D721Med (cell line): Measurements from ENCODE around the gene ENO3.

Source experiments
- DNase-seq: peaks from one replicate; pipeline ENCODE4 v3.0.0; 2011; ENCODE audit warnings: low spot score; ENCODE audit not compliant: insufficient read length
- FAIRE-seq: peaks from 2 replicates; lab custom pipeline; 2011; peaks lifted over from hg19 to GRCh38; lab: Jason Lieb, UNC
- TF ChIP-seq, protein P1 (sequence below): IDR thresholded peaks from 2 replicates; pipeline ENCODE4 v1.5.1; 2012; ENCODE audit warnings: mild to moderate bottlenecking, control low read depth; ENCODE audit not compliant: insufficient read depth; ENCODE audit errors: missing control alignments

The ENO3 gene

DNA sequence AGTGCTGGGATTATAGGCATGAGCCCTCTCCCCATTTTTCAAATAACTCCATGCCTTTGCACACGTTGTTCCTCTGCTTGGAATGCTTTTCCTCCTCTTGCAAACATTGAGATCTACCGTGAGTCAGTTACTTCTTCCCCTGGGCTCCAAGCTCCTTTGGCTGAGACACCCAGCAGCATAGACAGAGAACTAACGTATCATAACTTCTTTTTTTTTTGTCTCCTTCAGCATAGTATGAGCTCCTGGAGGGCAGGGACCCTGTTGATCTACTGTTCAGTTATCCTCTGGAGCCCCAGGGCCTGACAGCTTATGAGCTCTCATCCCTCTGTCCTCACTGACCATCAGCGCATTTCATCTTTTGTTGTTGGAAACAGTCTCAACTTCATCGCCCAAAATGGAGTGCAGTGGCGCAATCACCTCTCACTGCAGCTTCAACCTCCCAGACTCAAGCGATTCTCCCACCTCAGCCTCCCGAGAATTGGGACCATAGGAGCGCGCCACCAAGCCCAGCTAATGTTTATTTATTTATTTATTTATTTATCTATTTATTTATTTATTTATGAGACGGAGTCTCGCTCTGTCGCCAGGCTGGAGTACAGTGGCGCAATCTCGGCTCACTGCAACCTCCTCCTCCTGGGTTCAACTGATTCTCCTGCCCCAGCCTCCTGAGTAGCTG is 14.5 kb downstream of the ENO3 start:
- TF ChIP-seq, protein P1, sequence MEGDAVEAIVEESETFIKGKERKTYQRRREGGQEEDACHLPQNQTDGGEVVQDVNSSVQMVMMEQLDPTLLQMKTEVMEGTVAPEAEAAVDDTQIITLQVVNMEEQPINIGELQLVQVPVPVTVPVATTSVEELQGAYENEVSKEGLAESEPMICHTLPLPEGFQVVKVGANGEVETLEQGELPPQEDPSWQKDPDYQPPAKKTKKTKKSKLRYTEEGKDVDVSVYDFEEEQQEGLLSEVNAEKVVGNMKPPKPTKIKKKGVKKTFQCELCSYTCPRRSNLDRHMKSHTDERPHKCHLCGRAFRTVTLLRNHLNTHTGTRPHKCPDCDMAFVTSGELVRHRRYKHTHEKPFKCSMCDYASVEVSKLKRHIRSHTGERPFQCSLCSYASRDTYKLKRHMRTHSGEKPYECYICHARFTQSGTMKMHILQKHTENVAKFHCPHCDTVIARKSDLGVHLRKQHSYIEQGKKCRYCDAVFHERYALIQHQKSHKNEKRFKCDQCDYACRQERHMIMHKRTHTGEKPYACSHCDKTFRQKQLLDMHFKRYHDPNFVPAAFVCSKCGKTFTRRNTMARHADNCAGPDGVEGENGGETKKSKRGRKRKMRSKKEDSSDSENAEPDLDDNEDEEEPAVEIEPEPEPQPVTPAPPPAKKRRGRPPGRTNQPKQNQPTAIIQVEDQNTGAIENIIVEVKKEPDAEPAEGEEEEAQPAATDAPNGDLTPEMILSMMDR = no peak
- DNase-seq = no peak
- FAIRE-seq = no peak

DNA sequence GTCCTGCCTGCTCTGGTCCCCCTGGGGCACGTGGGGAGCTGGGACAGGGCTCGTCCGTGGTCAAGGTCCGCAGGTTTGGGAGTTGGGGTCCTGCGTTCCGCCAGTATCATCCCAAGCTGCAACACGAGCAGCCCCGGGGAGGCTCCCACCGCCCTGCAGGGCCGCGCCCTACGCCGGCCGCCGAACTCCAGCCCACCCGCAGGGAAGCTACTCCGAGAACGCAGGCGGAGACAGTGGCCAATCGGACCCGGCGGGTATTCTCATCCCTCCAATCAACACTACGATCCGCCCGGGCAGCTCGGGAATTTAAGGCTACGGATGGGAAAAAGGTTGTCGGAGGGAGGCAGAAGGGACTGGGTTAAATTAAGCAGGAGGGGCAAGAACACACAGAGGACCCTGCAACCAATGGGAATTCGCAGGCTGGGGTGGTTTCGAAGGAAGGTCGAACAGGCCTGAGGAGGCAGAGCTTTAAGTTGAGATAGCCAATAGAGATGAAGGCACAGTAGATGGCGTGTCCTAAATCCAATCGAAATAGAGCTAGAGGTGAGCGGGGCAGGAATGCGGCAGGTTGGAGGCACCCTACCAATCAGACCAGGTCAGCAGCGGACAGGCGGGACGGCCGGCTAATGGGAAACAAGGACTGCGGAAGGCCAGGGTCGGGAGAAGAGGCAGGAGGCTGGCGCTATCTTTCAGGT is 16.1 kb downstream of the ENO3 start:
- TF ChIP-seq, protein P1 = no peak
- DNase-seq (peak; percentile 86), FAIRE-seq (peak; percentile 91)

DNA sequence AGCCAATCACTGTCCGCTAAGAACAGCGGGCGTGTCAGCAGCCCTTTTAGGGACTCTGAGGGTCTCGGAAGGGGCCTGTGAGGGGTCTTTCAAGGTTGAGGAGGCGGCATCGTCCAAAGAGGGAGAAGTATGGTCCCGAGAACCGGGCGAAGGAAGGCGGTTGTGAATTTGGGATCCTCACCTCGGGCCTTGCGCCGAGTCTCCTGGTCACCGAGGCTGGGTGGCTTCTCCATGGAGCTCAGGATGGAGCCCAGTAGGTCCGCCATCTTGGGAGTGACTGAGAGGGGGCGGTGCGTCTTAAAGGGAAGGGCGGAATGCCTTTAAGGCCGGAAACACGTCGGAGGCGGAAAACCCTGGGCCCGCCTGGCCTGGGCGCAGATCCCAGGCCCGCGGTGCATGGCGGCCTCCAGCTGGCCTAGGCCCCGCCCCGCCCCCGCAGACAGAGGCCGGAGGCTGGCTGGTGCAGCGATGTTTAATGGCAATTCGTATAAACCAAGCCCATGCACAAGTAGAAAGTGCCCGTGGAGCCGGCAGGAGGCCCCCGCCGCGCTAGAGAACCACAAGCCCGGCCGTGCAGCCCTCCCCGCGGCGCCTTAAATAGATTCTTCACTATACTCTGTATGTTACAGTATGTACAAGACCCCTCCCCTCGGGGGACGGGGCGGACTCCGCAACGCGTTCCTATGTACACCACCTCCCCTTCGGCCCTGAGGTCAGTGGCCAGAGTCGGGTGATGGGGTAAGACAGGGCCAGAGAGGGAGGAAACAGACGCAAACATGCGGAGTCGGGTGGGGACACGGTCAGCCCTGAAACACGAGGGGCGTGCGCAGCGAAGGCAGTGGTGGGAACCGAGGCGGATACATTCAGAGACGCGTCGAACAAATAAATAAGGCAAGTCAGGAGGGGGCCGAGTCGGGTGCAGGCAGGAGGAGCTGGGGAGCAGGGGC is 16.9 kb downstream of the ENO3 start, which contains the start of gene SPAG7:
SPAG7 (minus strand) TSS at position 279 of the 947 bp plus-strand sequence; CDS start at position 266, 13 bp downstream.
- DNase-seq (peak; percentile 89), FAIRE-seq (no peak)
- TF ChIP-seq, protein P1 = no peak

DNA sequence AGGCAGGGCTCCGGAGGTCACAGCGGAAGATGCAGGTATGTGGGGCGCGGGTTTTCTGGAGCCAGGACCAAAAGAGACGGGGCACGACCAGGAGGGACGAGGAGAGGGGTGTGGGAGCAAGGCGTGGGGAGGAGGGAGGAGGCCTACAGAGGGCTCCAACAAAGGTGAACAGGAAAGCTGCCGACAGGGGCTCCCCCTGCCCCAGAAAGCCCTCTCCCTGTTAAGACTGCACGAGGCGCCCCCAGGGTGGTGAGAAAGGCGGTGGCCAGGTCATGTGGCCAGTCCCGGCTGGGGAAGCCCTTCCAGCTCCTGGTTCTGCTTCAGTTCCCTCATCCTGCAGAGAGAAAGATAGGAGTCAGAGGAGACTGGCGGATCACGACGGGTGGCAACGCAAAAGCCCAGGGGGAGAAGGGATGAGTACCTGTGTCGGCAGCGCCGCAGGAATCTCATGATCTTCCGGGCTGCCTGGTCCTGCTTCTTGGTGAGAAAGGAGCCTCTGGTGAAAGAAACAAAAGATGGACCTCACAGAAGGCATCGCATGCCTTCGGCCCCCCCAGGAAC is 17.6 kb downstream of the ENO3 start:
- FAIRE-seq (no peak), DNase-seq (no peak)
- TF ChIP-seq, protein P1 = no peak

DNA sequence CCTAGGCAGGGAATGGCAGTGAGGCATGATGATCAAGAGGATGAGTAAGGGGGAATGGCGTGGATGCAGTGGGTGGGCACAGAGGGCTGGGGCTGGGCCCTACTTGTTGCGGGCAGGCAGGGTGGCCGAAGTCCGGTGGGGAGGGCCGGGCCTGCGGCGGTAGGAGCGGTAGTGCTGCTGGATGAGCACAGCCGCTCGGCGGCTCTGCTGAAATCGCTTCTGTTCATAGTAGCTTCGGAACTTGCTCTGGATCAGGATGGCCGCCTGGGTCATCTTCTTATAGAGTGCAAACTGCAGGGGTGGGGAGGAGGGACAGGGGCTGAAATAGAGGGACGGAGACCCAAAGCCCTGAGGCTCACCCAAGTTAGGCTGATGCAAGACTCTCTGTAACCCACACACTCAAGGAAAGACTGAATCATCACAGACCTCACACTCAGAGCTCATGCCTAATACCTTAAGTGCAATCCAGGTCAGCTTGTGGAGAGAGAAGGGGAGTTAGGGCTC is 18.2 kb downstream of the ENO3 start:
- DNase-seq = no peak
- TF ChIP-seq, protein P1 = no peak
- no peak for FAIRE-seq

DNA sequence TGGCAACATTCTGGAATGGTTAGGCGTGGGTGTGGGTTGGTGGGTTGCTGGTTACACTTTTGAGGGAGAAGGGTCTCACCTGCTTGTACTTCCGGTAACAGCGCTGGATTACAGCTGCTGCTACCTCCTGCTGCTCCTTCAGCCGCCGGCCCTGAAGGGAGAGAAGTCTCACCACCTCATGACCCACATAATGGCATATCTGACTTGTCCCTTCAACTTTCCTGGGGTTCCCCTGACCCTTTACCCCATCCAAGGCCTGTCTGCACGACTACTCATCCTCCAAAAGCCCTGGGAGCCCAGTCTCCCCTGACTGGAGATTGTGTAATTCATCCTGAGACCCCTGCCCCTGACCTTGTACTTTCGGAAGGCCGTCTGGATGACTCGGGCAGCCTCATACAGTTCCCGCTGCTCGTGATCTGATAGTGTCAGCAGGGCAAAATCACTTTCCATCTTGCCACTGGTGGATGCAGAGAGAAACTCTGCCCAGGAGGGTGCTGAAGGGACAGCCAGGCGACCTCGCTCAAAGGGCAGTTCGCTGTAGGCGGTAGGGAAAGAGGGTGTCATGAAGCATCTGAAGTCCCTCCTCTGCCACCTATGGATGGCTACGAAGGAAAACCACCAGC is 18.7 kb downstream of the ENO3 start:
- FAIRE-seq = no peak
- no peak for DNase-seq
- TF ChIP-seq, protein P1 = no peak
